ENCODE measurements around the gene TSC22D1.
"Not testable (repeated sequence)": the region's sequence is repeated elsewhere in the genome, so short reads cannot be mapped to it uniquely, and the experiment has no call there.

Gene TSC22D1

GRCh38 chr13:44458313-44458975, 117.7 kb downstream of the TSC22D1 start:
- Histone ChIP-seq H3F3A (ENCODE audit: insufficient read depth) (no peaks in the 10 kb centered on the region), H3K27ac (ENCODE audit: low read depth, low read length) (no peak overlapping the region), H3K27me3 (ENCODE audit: low read length) (no peaks in the 10 kb centered on the region), H3K9ac (ENCODE audit: low read length) (no peak overlapping the region), H3K9me3 (ENCODE audit: insufficient read depth, low read length) (no peaks in the 10 kb centered on the region; the same call in 1 of the 2 replicates), H3K36me3 (ENCODE audit: low read length) (no peaks in the 10 kb centered on the region), H3K4me2 (ENCODE audit: low read depth, low read length, poor library complexity, severe bottlenecking) (no peak overlapping the region), H2AFZ (ENCODE audit: low read depth, low read length, severe bottlenecking) (no peak overlapping the region), H3K9me2 (replicated peaks; ENCODE audit: insufficient read depth, low read length) (no peaks in the 10 kb centered on the region), H3K79me2 (ENCODE audit: insufficient read depth, low read length) (no peaks in the 10 kb centered on the region), H3K4me3 (ENCODE audit: insufficient read depth, low read length, poor library complexity, severe bottlenecking) (no peak overlapping the region), H4K20me1 (ENCODE audit: low read depth, low read length) (no peaks in the 10 kb centered on the region)
- TF ChIP-seq CTCF (IDR thresholded peaks at IDR 0.05; ENCODE audit: insufficient read depth, low read length, poor library complexity, severe bottlenecking) = no peak
- TF ChIP-seq EZH2phosphoT487 (conservative IDR thresholded peaks at IDR 0.05; ENCODE audit: low read length) = no peak

GRCh38 chr13:44456212-44456611, 119.9 kb downstream of the TSC22D1 start:
- H3K27me3 ChIP-seq (ENCODE audit: low read length); H3K79me2 ChIP-seq (ENCODE audit: insufficient read depth, low read length): not testable (repeated sequence)

GRCh38 chr13:44455769-44456168, 120.4 kb downstream of the TSC22D1 start:
- no peaks in the 10 kb centered on the region for H3K9me2 ChIP-seq (replicated peaks; ENCODE audit: insufficient read depth, low read length)
- H3K79me2 ChIP-seq (ENCODE audit: insufficient read depth, low read length) = no peaks in the 10 kb centered on the region
- no peak overlapping the region for H3K4me3 ChIP-seq (ENCODE audit: insufficient read depth, low read length, poor library complexity, severe bottlenecking)
- no peaks in the 10 kb centered on the region for H4K20me1 ChIP-seq (ENCODE audit: low read depth, low read length)
- no peak overlapping the region for H3K27ac ChIP-seq (ENCODE audit: low read depth, low read length)
- no peaks in the 10 kb centered on the region for H3K27me3 ChIP-seq (ENCODE audit: low read length)
- no peak for TF ChIP-seq EZH2phosphoT487 (conservative IDR thresholded peaks at IDR 0.05; ENCODE audit: low read length)
- no peak for TF ChIP-seq CTCF (IDR thresholded peaks at IDR 0.05; ENCODE audit: insufficient read depth, low read length, poor library complexity, severe bottlenecking)
- H3K4me2 ChIP-seq (ENCODE audit: low read depth, low read length, poor library complexity, severe bottlenecking) = no peak overlapping the region
- no peaks in the 10 kb centered on the region for H3F3A ChIP-seq (ENCODE audit: insufficient read depth)
- H3K36me3 ChIP-seq (ENCODE audit: low read length) = no peaks in the 10 kb centered on the region
- no peaks in the 10 kb centered on the region; the same call in 1 of the 2 replicates for H3K9me3 ChIP-seq (ENCODE audit: insufficient read depth, low read length)
- no peak overlapping the region for H2AFZ ChIP-seq (ENCODE audit: low read depth, low read length, severe bottlenecking)
- H3K9ac ChIP-seq (ENCODE audit: low read length) = no peak overlapping the region

More at GRCh38 chr13:44456212-44456611, 119.9 kb downstream of the TSC22D1 start:
- H3F3A ChIP-seq (ENCODE audit: insufficient read depth); H2AFZ ChIP-seq (ENCODE audit: low read depth, low read length, severe bottlenecking); H3K4me3 ChIP-seq (ENCODE audit: insufficient read depth, low read length, poor library complexity, severe bottlenecking); H3K36me3 ChIP-seq (ENCODE audit: low read length); H3K9me3 ChIP-seq (ENCODE audit: insufficient read depth, low read length); H3K9ac ChIP-seq (ENCODE audit: low read length); H3K4me2 ChIP-seq (ENCODE audit: low read depth, low read length, poor library complexity, severe bottlenecking); H4K20me1 ChIP-seq (ENCODE audit: low read depth, low read length); H3K9me2 ChIP-seq (replicated peaks; ENCODE audit: insufficient read depth, low read length); H3K27ac ChIP-seq (ENCODE audit: low read depth, low read length): not testable (repeated sequence)

- H3K36me3 ChIP-seq (ENCODE audit: low read length) = no peaks in the 10 kb centered on the region
- TF ChIP-seq EZH2phosphoT487 (conservative IDR thresholded peaks at IDR 0.05; ENCODE audit: low read length) (no peak), CTCF (IDR thresholded peaks at IDR 0.05; ENCODE audit: insufficient read depth, low read length, poor library complexity, severe bottlenecking) (no peak)
- H3F3A ChIP-seq (ENCODE audit: insufficient read depth) = no peaks in the 10 kb centered on the region
- no peak overlapping the region for H3K4me2 ChIP-seq (ENCODE audit: low read depth, low read length, poor library complexity, severe bottlenecking)
- H3K9ac ChIP-seq (ENCODE audit: low read length) = no peak overlapping the region
- no peaks in the 10 kb centered on the region for H3K79me2 ChIP-seq (ENCODE audit: insufficient read depth, low read length)
- no peaks in the 10 kb centered on the region for H3K9me3 ChIP-seq (ENCODE audit: insufficient read depth, low read length)
- no peaks in the 10 kb centered on the region for H4K20me1 ChIP-seq (ENCODE audit: low read depth, low read length)
- no peaks in the 10 kb centered on the region for H3K9me2 ChIP-seq (replicated peaks; ENCODE audit: insufficient read depth, low read length)
- H2AFZ ChIP-seq (ENCODE audit: low read depth, low read length, severe bottlenecking) = no peak overlapping the region
- H3K27ac ChIP-seq (ENCODE audit: low read depth, low read length) = no peak overlapping the region
- H3K4me3 ChIP-seq (ENCODE audit: insufficient read depth, low read length, poor library complexity, severe bottlenecking) = no peak overlapping the region
- no peaks in the 10 kb centered on the region for H3K27me3 ChIP-seq (ENCODE audit: low read length)
These were observed 122.2 kb downstream of the TSC22D1 start for GRCh38 chr13:44453881-44454280.

Data from SU-DHL-6 (cell line).